Measurements from ENCODE around the gene SLC38A9. TPM values are rescaled to one million over a fixed set of nuclear protein-coding genes. Genes with fewer than 3 reads are reported as not detected.
"Not testable (repeated sequence)": the region's sequence is repeated elsewhere in the genome, so short reads cannot be mapped to it uniquely, and the experiment has no call there.

Gene SLC38A9
- total and polyA plus RNA-seq, 2 donors (not counting 1 experiment from before 2014, with no cell fraction given): 18.1 to 49.7 TPM

DNA sequence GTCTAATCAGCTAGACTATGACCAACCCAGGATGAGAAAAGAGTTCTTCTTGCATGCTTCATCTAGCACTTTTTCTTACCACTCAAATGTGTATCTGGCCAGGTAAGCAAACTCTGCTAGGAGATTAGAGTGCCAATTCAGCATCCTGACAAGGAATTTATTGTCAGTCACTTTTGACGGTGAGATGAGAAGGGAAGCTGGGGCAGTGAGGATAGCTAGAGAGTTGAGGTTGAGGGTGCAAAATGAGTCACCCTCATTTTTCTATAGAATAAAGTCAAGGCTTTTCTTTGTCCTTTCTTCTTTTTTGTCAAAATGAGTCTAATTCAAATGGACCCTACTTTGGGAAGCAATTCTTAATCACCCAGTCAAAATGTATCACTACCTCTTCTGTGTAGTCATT lies 102.7 kb downstream of the SLC38A9 start:
- DNase-seq (ENCODE audit: low read depth in 2 of 2): no peak
- Histone ChIP-seq H4K20me1 (ENCODE audit: control insufficient read depth, extremely low read depth, insufficient read depth, low read length) (no peaks in the 10 kb centered on the region), H3K4me3 (replicated peaks in 1 of 4; ENCODE audit: control extremely low read depth in 1 of 4, insufficient read depth in 1 of 4, low read depth in 3 of 4, low read length in 4 of 4) (no peak overlapping the region), H2AFZ (ENCODE audit: low read length) (no peak overlapping the region), H3K9me3 (ENCODE audit: control insufficient read depth, insufficient read depth, low read depth, low read length) (no peaks in the 10 kb centered on the region), H3K36me3 (ENCODE audit: control insufficient read depth, insufficient read depth, low read length) (no peaks in the 10 kb centered on the region), H3K4me2 (ENCODE audit: extremely low read depth, insufficient read depth, low read length) (no peak overlapping the region), H3K9ac (ENCODE audit: insufficient read depth, low read length) (no peak overlapping the region), H3K79me2 (ENCODE audit: control insufficient read depth, insufficient read depth, low read length) (no peaks in the 10 kb centered on the region), H3K4me1 (ENCODE audit: control insufficient read depth, extremely low read depth, insufficient read depth, low read length) (peaks cover 4% of the 10 kb centered on the region), H3K27me3 (ENCODE audit: control insufficient read depth, insufficient read depth, low read length) (no peaks in the 10 kb centered on the region), H3K27ac (ENCODE audit: insufficient read depth, low read length) (no peak overlapping the region)
- TF ChIP-seq, protein P1, sequence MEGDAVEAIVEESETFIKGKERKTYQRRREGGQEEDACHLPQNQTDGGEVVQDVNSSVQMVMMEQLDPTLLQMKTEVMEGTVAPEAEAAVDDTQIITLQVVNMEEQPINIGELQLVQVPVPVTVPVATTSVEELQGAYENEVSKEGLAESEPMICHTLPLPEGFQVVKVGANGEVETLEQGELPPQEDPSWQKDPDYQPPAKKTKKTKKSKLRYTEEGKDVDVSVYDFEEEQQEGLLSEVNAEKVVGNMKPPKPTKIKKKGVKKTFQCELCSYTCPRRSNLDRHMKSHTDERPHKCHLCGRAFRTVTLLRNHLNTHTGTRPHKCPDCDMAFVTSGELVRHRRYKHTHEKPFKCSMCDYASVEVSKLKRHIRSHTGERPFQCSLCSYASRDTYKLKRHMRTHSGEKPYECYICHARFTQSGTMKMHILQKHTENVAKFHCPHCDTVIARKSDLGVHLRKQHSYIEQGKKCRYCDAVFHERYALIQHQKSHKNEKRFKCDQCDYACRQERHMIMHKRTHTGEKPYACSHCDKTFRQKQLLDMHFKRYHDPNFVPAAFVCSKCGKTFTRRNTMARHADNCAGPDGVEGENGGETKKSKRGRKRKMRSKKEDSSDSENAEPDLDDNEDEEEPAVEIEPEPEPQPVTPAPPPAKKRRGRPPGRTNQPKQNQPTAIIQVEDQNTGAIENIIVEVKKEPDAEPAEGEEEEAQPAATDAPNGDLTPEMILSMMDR (conservative IDR thresholded peaks at IDR 0.05 in 1 of 2, IDR thresholded peaks at IDR 0.05 in 1 of 2; ENCODE audit: low read depth in 1 of 2, low read length in 2 of 2): no peak
- TF ChIP-seq EZH2 (IDR thresholded peaks at IDR 0.05; ENCODE audit: low read length, missing control alignments): no peak

DNA sequence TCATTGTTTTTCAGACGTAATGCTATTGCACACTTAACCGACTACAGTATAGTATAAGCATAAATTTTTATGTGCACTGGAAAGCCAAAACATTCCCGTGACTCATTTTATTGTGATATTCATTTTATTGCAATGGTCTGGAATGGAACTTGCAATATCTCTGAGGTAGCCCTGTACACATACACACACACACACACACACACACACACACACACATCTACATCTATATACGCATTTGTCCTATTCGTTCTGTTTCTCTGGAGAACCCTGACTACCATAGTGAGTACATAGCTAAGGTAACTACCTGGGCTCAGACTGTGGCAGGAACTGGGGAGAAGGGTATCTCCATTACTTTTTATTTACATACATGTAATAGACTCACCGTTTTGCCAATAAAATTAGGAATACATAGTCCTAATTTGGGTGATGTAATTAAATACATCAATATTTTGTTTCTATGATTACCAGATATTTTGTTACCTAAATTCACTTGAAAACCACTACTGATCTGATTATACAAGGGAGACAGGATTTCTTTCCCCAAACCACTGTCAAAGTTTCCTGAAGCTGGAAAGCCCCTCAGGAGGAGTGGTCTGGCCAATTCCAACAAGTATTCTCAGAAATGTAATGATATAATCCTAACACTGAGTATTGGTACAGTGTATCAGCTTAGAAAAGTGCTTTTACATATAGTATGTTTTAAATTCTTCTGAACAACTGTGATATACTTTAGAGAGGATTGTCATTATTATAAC lies 103.4 kb downstream of the SLC38A9 start:
- no peak for DNase-seq (ENCODE audit: low read depth in 2 of 2)
- Histone ChIP-seq H3K4me1 (ENCODE audit: control insufficient read depth, extremely low read depth, insufficient read depth, low read length) (peaks cover 7% of the 10 kb centered on the region), H3K27ac (ENCODE audit: insufficient read depth, low read length) (no peak overlapping the region), H3K36me3 (ENCODE audit: control insufficient read depth, insufficient read depth, low read length) (no peaks in the 10 kb centered on the region), H3K4me2 (ENCODE audit: extremely low read depth, insufficient read depth, low read length) (no peak overlapping the region), H4K20me1 (ENCODE audit: control insufficient read depth, extremely low read depth, insufficient read depth, low read length) (no peaks in the 10 kb centered on the region), H3K4me3 (replicated peaks in 1 of 4; ENCODE audit: control extremely low read depth in 1 of 4, insufficient read depth in 1 of 4, low read depth in 3 of 4, low read length in 4 of 4) (no peak overlapping the region), H3K9ac (ENCODE audit: insufficient read depth, low read length) (no peak overlapping the region), H3K9me3 (ENCODE audit: control insufficient read depth, insufficient read depth, low read depth, low read length) (no peaks in the 10 kb centered on the region), H3K27me3 (ENCODE audit: control insufficient read depth, insufficient read depth, low read length) (no peaks in the 10 kb centered on the region), H3K79me2 (ENCODE audit: control insufficient read depth, insufficient read depth, low read length) (no peaks in the 10 kb centered on the region), H2AFZ (ENCODE audit: low read length) (no peak overlapping the region)
- TF ChIP-seq EZH2 (IDR thresholded peaks at IDR 0.05; ENCODE audit: low read length, missing control alignments): no peak
- TF ChIP-seq, protein P1 (conservative IDR thresholded peaks at IDR 0.05 in 1 of 2, IDR thresholded peaks at IDR 0.05 in 1 of 2; ENCODE audit: low read depth in 1 of 2, low read length in 2 of 2): no peak

DNA sequence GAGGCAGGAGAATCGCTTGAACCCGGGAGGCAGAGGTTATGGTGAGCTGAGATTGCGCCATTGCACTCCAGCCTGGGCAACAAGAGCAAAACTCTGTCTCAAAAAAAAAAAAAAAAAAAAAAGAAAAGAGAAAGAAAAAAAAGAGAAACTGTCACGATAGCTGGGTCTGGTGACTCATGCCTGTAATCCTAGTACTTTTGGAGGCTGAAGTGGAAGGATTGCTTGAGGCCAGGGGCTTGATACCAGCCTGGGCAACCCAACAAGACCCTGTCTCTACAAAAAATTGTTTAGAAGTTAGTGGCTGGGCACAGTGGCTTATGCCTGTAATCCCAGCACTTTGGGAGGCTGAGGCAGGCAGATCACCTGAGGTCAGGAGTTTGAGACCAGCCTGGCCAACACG lies 104.8 kb downstream of the SLC38A9 start:
- peaks cover 10% of the 10 kb centered on the region for H3K4me1 ChIP-seq (ENCODE audit: control insufficient read depth, extremely low read depth, insufficient read depth, low read length)
- H4K20me1 ChIP-seq (ENCODE audit: control insufficient read depth, extremely low read depth, insufficient read depth, low read length); H2AFZ ChIP-seq (ENCODE audit: low read length); H3K36me3 ChIP-seq (ENCODE audit: control insufficient read depth, insufficient read depth, low read length); H3K4me2 ChIP-seq (ENCODE audit: extremely low read depth, insufficient read depth, low read length); H3K9me3 ChIP-seq (ENCODE audit: control insufficient read depth, insufficient read depth, low read depth, low read length); H3K4me3 ChIP-seq (replicated peaks in 1 of 4; ENCODE audit: control extremely low read depth in 1 of 4, insufficient read depth in 1 of 4, low read depth in 3 of 4, low read length in 4 of 4); H3K27me3 ChIP-seq (ENCODE audit: control insufficient read depth, insufficient read depth, low read length); H3K79me2 ChIP-seq (ENCODE audit: control insufficient read depth, insufficient read depth, low read length); H3K9ac ChIP-seq (ENCODE audit: insufficient read depth, low read length); H3K27ac ChIP-seq (ENCODE audit: insufficient read depth, low read length): not testable (repeated sequence)
- DNase-seq (ENCODE audit: low read depth in 2 of 2): peak; percentile 43 to 49
